Stimulated activated effector memory CD8-positive, alpha-beta T cell treated with anti-CD3 and anti-CD28 coated beads, Interleukin-12 subunit alpha, Interleukin-12 subunit beta, amount 100 ng/mL, for 72 hours (primary cell): ENCODE results near the gene PRR20E.
"Not testable (repeated sequence)": the region's sequence is repeated elsewhere in the genome, so short reads cannot be mapped to it uniquely, and the experiment has no call there.

Experiments
- ATAC-seq: fragments of 150-1000 bp; cut with Tn5 transposase; 2 replicates; pipeline ENCODE4 v1.10.0; 2021
- DNase-seq, 2 donors: peaks; one replicate each; pipeline ENCODE4 v3.0.0; 2021 to 2022; ENCODE audit warnings: low spot score in 2 of 2
- H3K27ac Mint-ChIP-seq: one replicate; pipeline ENCODE4 v1.8.0; 2022; ENCODE audit warnings: mild to moderate bottlenecking, mixed read lengths
- H3K36me3 Mint-ChIP-seq: one replicate; pipeline ENCODE4 v1.8.0; 2022; ENCODE audit warnings: mild to moderate bottlenecking, mixed read lengths
- H3K4me1 Mint-ChIP-seq: one replicate; pipeline ENCODE4 v1.8.0; 2022; ENCODE audit warnings: mixed read lengths
- H3K4me3 Mint-ChIP-seq: one replicate; pipeline ENCODE4 v1.8.0; 2022; ENCODE audit warnings: mild to moderate bottlenecking, mixed read lengths
- H3K9me3 Mint-ChIP-seq: one replicate; pipeline ENCODE4 v1.8.0; 2022; ENCODE audit warnings: mixed read lengths

PRR20E gene

DNA sequence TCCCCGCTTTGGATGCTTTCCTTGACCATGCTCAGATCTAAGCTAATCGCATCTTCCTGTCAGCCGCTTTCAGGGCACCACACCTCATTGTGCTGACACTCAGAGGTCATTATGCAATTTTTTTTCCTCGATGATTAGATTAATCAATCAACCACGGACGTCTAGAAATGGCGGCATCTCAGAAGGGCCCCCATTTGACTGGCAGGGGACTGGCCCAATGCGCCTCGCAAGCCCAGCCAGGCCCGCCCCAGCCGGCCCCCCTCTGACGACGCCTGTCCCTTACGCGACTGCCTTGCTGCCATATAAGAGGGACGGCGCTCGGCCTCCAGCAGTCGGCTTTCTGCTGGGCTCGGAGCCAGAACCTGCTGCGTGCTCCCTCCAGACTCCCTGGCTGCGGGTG lies at the start of gene PRR20E:
PRR20E (plus strand) TSS at position 301 of the 400 bp plus-strand sequence. CDS start 387 bp downstream, outside the sequence.
- ATAC-seq, DNase-seq: not testable (repeated sequence)

DNA sequence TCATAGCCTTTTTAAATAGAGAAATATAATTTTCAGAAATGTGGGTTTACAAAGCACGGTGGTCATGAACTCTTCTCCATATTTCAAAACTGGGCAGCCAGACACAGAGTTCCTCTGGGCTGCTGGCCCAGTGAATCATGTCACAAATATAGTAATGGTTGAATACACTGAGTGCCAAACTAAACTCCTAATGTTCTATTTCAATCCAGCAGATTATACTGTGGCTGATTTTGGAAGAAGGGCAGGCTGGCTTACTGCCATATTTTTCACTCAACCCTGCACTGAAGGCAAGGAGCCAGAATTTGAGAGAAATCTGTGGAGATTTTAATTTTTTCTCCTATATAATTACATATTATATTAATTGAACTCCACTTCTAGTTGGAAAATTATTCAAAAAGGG lies 43.3 kb upstream of the PRR20E start:
- Mint-ChIP-seq H3K36me3 (no peaks in the 10 kb centered on the region), H3K4me3 (no peak overlapping the region), H3K27ac (no peak overlapping the region), H3K4me1 (no peaks in the 10 kb centered on the region), H3K9me3 (peaks cover 3% of the 10 kb centered on the region)
- no peak for ATAC-seq
- no peak for DNase-seq

More for the DNA sequence above, at the start of gene PRR20E:
- not testable (repeated sequence) for H3K4me3 Mint-ChIP-seq, H3K4me1 Mint-ChIP-seq, H3K36me3 Mint-ChIP-seq, H3K27ac Mint-ChIP-seq, H3K9me3 Mint-ChIP-seq

DNA sequence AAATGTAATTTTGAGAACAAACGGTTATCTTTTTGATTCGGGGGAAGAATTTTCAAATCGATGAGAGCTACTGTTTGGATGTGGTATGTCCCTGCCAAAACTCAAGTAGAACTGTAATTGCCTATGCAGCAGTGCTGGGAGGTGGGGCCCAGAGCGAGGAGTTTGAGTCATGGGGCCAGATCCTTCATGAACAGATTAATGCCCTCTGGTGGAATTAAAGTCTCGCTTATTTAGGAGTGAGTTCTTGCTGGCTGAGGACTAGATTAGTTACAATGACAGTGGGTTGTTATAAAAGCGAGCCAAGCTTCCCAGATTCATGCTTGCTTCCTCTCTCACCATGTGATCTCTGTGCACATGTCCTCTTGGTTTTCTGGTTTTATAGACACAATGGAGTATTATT lies 38.1 kb upstream of the PRR20E start:
- Mint-ChIP-seq H3K9me3 (peaks cover 10% of the 10 kb centered on the region), H3K4me3 (no peak overlapping the region), H3K36me3 (no peaks in the 10 kb centered on the region), H3K4me1 (no peaks in the 10 kb centered on the region), H3K27ac (no peak overlapping the region)
- DNase-seq (no peak), ATAC-seq (no peak)

DNA sequence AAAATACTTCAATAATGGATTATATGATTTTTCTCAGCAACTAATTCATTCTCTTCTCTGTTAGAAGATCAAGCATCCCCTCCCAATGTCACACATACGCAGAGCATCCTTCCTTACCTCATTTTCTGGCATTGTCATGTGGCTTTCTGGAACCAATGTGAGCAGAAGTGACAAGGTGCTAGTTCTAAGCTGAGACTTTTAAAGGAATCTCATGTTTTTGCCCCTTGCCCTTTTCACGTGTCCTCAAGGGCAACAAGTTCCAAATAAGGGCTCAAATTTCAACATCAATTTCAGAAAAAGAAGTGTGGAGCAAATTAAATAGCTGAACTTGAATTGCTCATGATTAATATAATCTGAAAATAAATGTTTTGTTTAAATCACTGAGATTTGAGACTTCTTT lies 30.9 kb upstream of the PRR20E start:
- H3K36me3 Mint-ChIP-seq, result no peaks in the 10 kb centered on the region
- no peak overlapping the region for H3K27ac Mint-ChIP-seq
- H3K4me3 Mint-ChIP-seq, result no peak overlapping the region
- no peaks in the 10 kb centered on the region for H3K4me1 Mint-ChIP-seq
- H3K9me3 Mint-ChIP-seq, result peaks cover 17% of the 10 kb centered on the region
- DNase-seq (no peak), ATAC-seq (no peak)

DNA sequence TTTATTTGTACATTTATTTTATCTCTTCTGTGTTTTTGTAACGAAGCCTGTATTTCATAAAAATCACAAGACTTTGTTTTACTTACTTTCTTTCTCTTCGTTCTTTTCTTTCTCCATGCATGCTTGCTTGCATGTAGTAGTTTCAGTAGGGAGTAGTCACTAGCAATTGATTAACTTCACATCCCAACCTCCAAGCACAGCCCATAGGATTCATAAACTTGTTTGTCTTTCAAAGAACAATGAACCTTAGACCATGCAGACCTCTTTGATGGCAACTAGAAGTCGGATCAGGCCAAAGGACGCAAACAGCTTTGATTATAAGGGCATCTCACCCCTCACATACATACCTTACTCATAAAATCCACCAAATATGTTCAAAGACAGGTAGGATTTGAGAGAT lies 29.4 kb upstream of the PRR20E start:
- Mint-ChIP-seq H3K4me3 (no peak overlapping the region), H3K27ac (no peak overlapping the region), H3K4me1 (no peaks in the 10 kb centered on the region), H3K9me3 (peaks cover 13% of the 10 kb centered on the region), H3K36me3 (no peaks in the 10 kb centered on the region)
- ATAC-seq (no peak), DNase-seq (no peak)

DNA sequence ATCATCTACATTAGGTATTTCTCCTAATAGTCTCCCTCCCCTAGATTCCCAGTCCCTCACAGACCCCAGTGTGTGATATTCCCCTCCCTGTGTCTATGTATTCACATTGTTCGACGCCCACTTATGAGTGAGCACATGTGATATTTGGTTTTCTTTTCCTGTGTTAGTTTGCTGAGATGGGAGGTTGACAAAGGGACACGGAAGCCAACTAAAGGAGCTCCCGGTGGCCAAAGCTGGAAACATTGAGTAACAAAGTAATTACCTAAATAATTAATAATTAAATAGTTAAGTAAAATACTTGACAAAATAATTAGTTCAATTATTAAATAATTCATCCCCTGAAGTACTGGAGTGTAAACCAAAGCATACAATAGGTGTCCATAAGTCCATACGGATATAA lies 28.0 kb upstream of the PRR20E start:
- Mint-ChIP-seq H3K4me1 (no peaks in the 10 kb centered on the region), H3K9me3 (peaks cover 8% of the 10 kb centered on the region), H3K36me3 (no peaks in the 10 kb centered on the region), H3K27ac (no peak overlapping the region), H3K4me3 (no peak overlapping the region)
- ATAC-seq (no peak), DNase-seq (no peak)

DNA sequence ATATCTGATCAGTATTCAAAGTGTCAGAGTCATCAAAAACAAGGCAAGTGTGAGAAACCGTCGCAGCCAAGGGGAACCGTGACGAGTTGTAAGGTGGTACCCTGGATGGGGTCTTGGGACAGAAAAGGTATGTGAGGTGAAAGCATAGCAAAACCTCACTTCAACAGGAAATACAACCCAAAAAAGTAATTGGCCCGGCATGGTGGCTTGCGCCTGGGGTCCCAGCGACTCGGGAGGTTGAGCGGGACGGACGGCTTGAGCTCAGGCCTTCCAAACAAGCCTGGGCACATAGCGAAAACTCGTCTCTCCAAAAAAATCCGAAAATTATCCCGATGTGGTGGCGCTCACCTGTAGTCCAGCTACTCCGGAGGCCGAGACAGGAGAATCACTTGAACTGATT lies 27.2 kb upstream of the PRR20E start:
- not testable (repeated sequence) for H3K4me1 Mint-ChIP-seq, H3K9me3 Mint-ChIP-seq, ATAC-seq, H3K4me3 Mint-ChIP-seq, H3K27ac Mint-ChIP-seq, H3K36me3 Mint-ChIP-seq, DNase-seq

DNA sequence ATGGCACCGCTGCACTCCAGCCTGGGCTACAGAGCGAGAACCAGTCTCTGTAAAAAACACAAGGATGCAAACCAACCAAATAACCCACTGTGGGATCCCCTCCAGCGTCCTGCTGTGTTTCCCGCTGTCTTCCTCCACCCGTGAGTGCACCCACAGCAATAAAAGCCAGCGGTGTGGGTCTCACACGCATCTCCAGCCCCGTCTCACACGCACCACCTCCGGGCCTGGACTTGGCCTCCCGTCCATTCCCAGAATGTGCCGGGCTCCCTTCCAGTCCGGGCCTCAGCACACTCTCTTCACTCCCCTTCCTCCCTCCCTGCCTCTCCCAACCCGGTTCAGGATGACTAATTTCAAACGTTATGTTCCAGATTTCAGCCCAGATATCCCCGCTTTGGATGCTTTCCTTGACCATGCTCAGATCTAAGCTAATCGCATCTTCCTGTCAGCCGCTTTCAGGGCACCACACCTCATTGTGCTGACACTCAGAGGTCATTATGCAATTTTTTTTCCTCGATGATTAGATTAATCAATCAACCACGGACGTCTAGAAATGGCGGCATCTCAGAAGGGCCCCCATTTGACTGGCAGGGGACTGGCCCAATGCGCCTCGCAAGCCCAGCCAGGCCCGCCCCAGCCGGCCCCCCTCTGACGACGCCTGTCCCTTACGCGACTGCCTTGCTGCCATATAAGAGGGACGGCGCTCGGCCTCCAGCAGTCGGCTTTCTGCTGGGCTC lies 26.6 kb upstream of the PRR20E start, which contains the start of gene PRR20A:
PRR20A (plus strand) TSS at position 684 of the 734 bp plus-strand sequence. CDS start 387 bp downstream, outside the sequence.
- not testable (repeated sequence) for ATAC-seq, H3K36me3 Mint-ChIP-seq, H3K27ac Mint-ChIP-seq, H3K4me3 Mint-ChIP-seq, DNase-seq, H3K4me1 Mint-ChIP-seq, H3K9me3 Mint-ChIP-seq

DNA sequence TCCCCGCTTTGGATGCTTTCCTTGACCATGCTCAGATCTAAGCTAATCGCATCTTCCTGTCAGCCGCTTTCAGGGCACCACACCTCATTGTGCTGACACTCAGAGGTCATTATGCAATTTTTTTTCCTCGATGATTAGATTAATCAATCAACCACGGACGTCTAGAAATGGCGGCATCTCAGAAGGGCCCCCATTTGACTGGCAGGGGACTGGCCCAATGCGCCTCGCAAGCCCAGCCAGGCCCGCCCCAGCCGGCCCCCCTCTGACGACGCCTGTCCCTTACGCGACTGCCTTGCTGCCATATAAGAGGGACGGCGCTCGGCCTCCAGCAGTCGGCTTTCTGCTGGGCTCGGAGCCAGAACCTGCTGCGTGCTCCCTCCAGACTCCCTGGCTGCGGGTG lies 19.8 kb upstream of the PRR20E start, which contains the start of gene PRR20B:
PRR20B (plus strand) TSS at position 301 of the 400 bp plus-strand sequence. CDS start 387 bp downstream, outside the sequence.
- not testable (repeated sequence) for H3K4me1 Mint-ChIP-seq, H3K4me3 Mint-ChIP-seq, H3K27ac Mint-ChIP-seq, ATAC-seq, DNase-seq, H3K36me3 Mint-ChIP-seq, H3K9me3 Mint-ChIP-seq

DNA sequence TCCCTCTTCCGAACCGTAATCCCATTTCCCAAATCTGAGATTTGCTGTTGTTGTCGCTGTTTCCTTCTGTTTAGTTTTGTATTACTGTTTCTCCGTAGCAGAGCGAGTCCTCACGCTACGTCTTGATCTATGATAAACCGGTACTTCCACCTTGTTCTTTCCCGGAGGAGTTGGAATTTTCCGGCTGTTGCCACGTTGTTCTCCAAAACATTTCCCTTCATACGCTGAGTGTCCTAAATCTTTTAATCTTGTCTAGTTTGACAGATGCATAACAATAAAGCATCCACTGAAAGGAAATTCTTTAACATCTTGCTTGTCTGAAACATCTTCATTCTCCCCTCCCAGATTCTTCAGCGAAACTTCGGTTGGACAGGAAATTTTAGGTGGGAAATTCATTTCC lies 18.9 kb upstream of the PRR20E start:
- not testable (repeated sequence) for H3K4me3 Mint-ChIP-seq, ATAC-seq, H3K9me3 Mint-ChIP-seq, H3K4me1 Mint-ChIP-seq, DNase-seq, H3K36me3 Mint-ChIP-seq, H3K27ac Mint-ChIP-seq

DNA sequence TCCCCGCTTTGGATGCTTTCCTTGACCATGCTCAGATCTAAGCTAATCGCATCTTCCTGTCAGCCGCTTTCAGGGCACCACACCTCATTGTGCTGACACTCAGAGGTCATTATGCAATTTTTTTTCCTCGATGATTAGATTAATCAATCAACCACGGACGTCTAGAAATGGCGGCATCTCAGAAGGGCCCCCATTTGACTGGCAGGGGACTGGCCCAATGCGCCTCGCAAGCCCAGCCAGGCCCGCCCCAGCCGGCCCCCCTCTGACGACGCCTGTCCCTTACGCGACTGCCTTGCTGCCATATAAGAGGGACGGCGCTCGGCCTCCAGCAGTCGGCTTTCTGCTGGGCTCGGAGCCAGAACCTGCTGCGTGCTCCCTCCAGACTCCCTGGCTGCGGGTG lies 13.2 kb upstream of the PRR20E start, which contains the start of gene PRR20C:
PRR20C (plus strand) TSS at position 301 of the 400 bp plus-strand sequence. CDS start 387 bp downstream, outside the sequence.
- H3K4me1 Mint-ChIP-seq, H3K9me3 Mint-ChIP-seq, H3K36me3 Mint-ChIP-seq, DNase-seq, H3K4me3 Mint-ChIP-seq, ATAC-seq, H3K27ac Mint-ChIP-seq: not testable (repeated sequence)

DNA sequence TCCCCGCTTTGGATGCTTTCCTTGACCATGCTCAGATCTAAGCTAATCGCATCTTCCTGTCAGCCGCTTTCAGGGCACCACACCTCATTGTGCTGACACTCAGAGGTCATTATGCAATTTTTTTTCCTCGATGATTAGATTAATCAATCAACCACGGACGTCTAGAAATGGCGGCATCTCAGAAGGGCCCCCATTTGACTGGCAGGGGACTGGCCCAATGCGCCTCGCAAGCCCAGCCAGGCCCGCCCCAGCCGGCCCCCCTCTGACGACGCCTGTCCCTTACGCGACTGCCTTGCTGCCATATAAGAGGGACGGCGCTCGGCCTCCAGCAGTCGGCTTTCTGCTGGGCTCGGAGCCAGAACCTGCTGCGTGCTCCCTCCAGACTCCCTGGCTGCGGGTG lies 6.7 kb upstream of the PRR20E start, which contains the start of gene PRR20D:
PRR20D (plus strand) TSS at position 301 of the 400 bp plus-strand sequence. CDS start 387 bp downstream, outside the sequence.
- not testable (repeated sequence) for H3K4me1 Mint-ChIP-seq, H3K9me3 Mint-ChIP-seq, H3K4me3 Mint-ChIP-seq, H3K36me3 Mint-ChIP-seq, DNase-seq, ATAC-seq, H3K27ac Mint-ChIP-seq

DNA sequence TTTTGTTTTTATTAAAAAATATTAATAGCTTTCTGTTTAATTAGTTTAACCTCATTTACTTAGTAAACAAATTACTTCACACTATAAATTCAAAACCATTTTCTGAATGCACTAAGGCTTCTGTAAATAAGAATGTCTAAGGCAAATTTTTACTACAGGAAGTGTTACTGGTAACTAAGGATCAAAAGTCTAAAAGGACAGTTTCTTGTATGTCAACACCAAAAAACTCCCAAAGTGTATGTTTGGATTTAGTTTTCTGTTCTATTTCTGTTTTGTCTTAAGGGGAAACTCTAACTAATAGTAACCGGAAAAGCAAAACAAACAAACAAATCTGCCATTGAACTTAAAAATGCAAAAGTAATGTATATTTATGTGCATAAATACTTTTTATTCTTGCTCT lies 24.7 kb downstream of the PRR20E start:
- H3K4me1 Mint-ChIP-seq, result no peaks in the 10 kb centered on the region
- H3K27ac Mint-ChIP-seq, result no peak overlapping the region
- H3K4me3 Mint-ChIP-seq, result no peak overlapping the region
- H3K9me3 Mint-ChIP-seq, result no peaks in the 10 kb centered on the region
- H3K36me3 Mint-ChIP-seq, result no peaks in the 10 kb centered on the region
- DNase-seq (no peak), ATAC-seq (no peak)

DNA sequence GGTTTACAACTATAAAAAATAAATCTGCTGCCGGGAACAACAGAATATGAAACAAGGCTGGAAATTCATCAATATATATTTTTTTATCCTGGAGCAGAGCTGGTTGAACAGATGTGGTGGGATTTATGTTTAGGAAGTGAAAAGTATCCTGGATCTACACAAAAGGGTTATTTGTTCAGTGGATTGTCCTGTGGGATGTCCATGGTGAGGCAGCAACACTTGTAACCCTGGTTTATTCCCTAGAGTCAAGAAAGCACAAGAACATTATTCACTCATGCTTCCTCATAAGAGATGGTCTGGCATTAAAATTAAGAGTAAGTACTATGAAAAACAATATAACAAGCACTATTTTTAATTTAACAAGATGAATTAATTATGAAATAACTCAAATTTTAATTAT lies 46.0 kb downstream of the PRR20E start:
- H3K4me1 Mint-ChIP-seq, result no peaks in the 10 kb centered on the region
- DNase-seq (no peak), ATAC-seq (no peak)
- H3K9me3 Mint-ChIP-seq, result peaks cover 9% of the 10 kb centered on the region
- no peak overlapping the region for H3K4me3 Mint-ChIP-seq
- no peaks in the 10 kb centered on the region for H3K36me3 Mint-ChIP-seq
- no peak overlapping the region for H3K27ac Mint-ChIP-seq
